ENCODE data around the gene EIF4E3. TPM values are rescaled to one million over a fixed set of nuclear protein-coding genes. Genes with fewer than 3 reads are reported as not detected.

Gene EIF4E3
- total and polyA plus RNA-seq, 2 of the 13 experiments (the other 11 are each of a cell fraction or from before 2014, with no cell fraction given), result 0.07 to 0.15 TPM

- TF ChIP-seq RBFOX2 (IDR thresholded peaks at IDR 0.05; ENCODE audit: low read depth, low read length), result no peak
- TF ChIP-seq THYN1 (CRISPR knock-in tag; IDR thresholded peaks at IDR 0.05; ENCODE audit: borderline replicate concordance, low read depth), result no peak
- TF ChIP-seq CCDC6 (CRISPR knock-in tag; IDR thresholded peaks at IDR 0.05), result no peak
- TF ChIP-seq ZEB1 (IDR thresholded peaks at IDR 0.05; ENCODE audit: insufficient replicate concordance, low read depth), result no peak
- TF ChIP-seq HOXA5 (CRISPR knock-in tag; IDR thresholded peaks at IDR 0.05), result no peak
- no peak for TF ChIP-seq KDM5A (IDR thresholded peaks at IDR 0.05; ENCODE audit: borderline replicate concordance, low read length)
- no peak for TF ChIP-seq AGO1 (IDR thresholded peaks at IDR 0.05; ENCODE audit: low read depth, low read length, poor library complexity, severe bottlenecking)
- TF ChIP-seq ZNF556 (CRISPR knock-in tag; IDR thresholded peaks at IDR 0.05; ENCODE audit: borderline replicate concordance), result no peak
- TF ChIP-seq, protein P1, sequence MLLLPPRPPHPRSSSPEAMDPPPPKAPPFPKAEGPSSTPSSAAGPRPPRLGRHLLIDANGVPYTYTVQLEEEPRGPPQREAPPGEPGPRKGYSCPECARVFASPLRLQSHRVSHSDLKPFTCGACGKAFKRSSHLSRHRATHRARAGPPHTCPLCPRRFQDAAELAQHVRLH (CRISPR knock-in tag; IDR thresholded peaks at IDR 0.05; ENCODE audit: borderline replicate concordance, low read depth), result no peak
Observed at GRCh38 chr3:71688121-71688520, 37.1 kb downstream of the EIF4E3 start (continued).

DNA sequence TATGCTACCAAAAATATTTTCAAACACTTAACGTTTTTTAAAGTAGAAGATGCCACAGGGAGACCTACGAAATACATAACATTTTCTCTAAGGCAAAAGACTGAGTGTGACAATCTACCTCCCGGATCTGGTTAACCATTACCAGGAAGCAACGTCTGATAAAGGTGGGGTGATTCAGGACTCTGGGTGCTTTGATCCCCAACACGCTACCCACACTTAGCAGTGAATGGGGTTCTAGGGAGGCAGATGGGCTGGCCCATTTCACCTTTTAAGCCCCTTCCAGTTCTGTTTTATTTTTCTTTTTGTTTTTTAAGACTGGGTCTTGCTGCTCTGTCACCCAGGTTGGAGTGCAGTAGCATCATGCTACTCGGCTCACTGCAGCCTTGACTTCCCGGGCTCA is 39.5 kb downstream of the EIF4E3 start:
- Histone ChIP-seq H3K4me2 (ENCODE audit: low read depth, low read length) (no peak overlapping the region), H4K20me1 (ENCODE audit: insufficient read depth, low read length) (no peaks in the 10 kb centered on the region), H3K4me3 (replicated peaks in 1 of 3; ENCODE audit: insufficient read depth in 1 of 3, low read depth in 2 of 3, low read length in 3 of 3) (no peak overlapping the region), H2AFZ (ENCODE audit: low read length) (no peak overlapping the region), H3K27ac (ENCODE audit: extremely low read length, insufficient read depth, low read length) (no peak overlapping the region), H3K9ac (ENCODE audit: insufficient read depth, low read depth, low read length) (no peak overlapping the region), H3K9me3 (ENCODE audit: low read length) (no peaks in the 10 kb centered on the region), H3K27me3 (ENCODE audit: control insufficient read depth in 1 of 2, insufficient read depth in 2 of 2, low read length in 2 of 2) (peaks cover 0 to 8% of the 10 kb centered on the region in 2 experiments; a peak in 1 of 5 replicates), H3K4me1 (ENCODE audit: insufficient read depth, low read length) (no peaks in the 10 kb centered on the region), H3K79me2 (ENCODE audit: insufficient read depth, low read length) (no peaks in the 10 kb centered on the region), H3K36me3 (replicated peaks in 1 of 2; ENCODE audit: control insufficient read depth in 1 of 2, insufficient read depth in 2 of 2, low read length in 2 of 2) (no peaks in the 10 kb centered on the region)
- intact Hi-C loops (cut with micrococcal nuclease; ENCODE audit: unreplicated experiment) (no loop called here), in situ Hi-C loops (cut with HindIII; ENCODE audit: extremely low pct_ligation_motif_present, low pct_unique_long_range_greater_than_20kb) (no loop called here)
- FAIRE-seq, result no peak
- ChIA-PET POLR2A (no interaction called here), CTCF (ENCODE audit: low intra/inter-chr PET ratio, low total read pairs) (no interaction called here)
- ATAC-seq, result no peak
- 24% methylated on average over 7 of the region's 7 CpGs for WGBS (ENCODE audit: low lambda C conversion rate)
- DNase-seq (ENCODE audit: low spot score), result no peak
- no TSS peak for BruUV-seq (replicated peaks)
- TF ChIP-seq MLXIP (CRISPR knock-in tag; IDR thresholded peaks at IDR 0.05; ENCODE audit: borderline replicate concordance) (no peak), ZNF460 (CRISPR knock-in tag; IDR thresholded peaks at IDR 0.05; ENCODE audit: borderline replicate concordance) (no peak), SOX6 (IDR thresholded peaks at IDR 0.05) (no peak), SOX6 (CRISPR knock-in tag; IDR thresholded peaks at IDR 0.05) (no peak), ATF7-NPFF (CRISPR knock-in tag; IDR thresholded peaks at IDR 0.05; ENCODE audit: low read depth) (no peak), ZBTB8A (CRISPR knock-in tag; IDR thresholded peaks at IDR 0.05; ENCODE audit: borderline replicate concordance, low read depth) (no peak), JUND (CRISPR knock-in tag; IDR thresholded peaks at IDR 0.05) (no peak), ZNF513 (CRISPR knock-in tag; conservative IDR thresholded peaks at IDR 0.05) (no peak)
- TF ChIP-seq, protein P2, sequence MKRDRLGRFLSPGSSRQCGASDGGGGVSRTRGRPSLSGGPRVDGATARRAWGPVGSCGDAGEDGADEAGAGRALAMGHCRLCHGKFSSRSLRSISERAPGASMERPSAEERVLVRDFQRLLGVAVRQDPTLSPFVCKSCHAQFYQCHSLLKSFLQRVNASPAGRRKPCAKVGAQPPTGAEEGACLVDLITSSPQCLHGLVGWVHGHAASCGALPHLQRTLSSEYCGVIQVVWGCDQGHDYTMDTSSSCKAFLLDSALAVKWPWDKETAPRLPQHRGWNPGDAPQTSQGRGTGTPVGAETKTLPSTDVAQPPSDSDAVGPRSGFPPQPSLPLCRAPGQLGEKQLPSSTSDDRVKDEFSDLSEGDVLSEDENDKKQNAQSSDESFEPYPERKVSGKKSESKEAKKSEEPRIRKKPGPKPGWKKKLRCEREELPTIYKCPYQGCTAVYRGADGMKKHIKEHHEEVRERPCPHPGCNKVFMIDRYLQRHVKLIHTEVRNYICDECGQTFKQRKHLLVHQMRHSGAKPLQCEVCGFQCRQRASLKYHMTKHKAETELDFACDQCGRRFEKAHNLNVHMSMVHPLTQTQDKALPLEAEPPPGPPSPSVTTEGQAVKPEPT (CRISPR knock-in tag; IDR thresholded peaks at IDR 0.05; ENCODE audit: low read depth), result no peak

All from HepG2 (cell line).